ENCODE data around the gene AGRN. TPM values are rescaled to one million over a fixed set of nuclear protein-coding genes. Genes with fewer than 3 reads are reported as not detected.
A peak's percentile ranks its signal among the peaks of the same experiment; 100 is the strongest.

The AGRN gene
- total and polyA plus RNA-seq, 8 donors: 3.5 to 459 (median 50.5) TPM

- H3K4me3 ChIP-seq: no peak overlapping the region
- DNase-seq: peak in 1 of 2 donors; percentile 3
- peaks cover 0 to 17% (median 2%) of the 10 kb centered on the region in 4 donors for H3K36me3 ChIP-seq
Observed at GRCh38 chr1:1091344-1092148, 71.6 kb downstream of the AGRN start.

GRCh38 chr1:1092149-1092855 is 72.4 kb downstream of the AGRN start:
- no peak for TF ChIP-seq EP300 (IDR thresholded peaks at IDR 0.05)
- no peak for TF ChIP-seq POLR2A (IDR thresholded peaks at IDR 0.05)
- no peak for TF ChIP-seq POLR2AphosphoS5 (IDR thresholded peaks at IDR 0.05)
- TF ChIP-seq CTCF (IDR thresholded peaks at IDR 0.05): no peak
- WGBS, 5 donors: 95 to 98% (median 96%) methylated on average over 17 to 28 of the region's 28 CpGs
- intact Hi-C loops (cut with DNase I; ENCODE audit: low total_unique reads): no loop called here
- no peaks in the 10 kb centered on the region for H3K4me1 ChIP-seq
- peaks cover 0 to 10% (median 0%) of the 10 kb centered on the region in 4 donors for H3K36me3 ChIP-seq
- H3K9me3 ChIP-seq: no peaks in the 10 kb centered on the region
- H3K27me3 ChIP-seq: no peaks in the 10 kb centered on the region
- no peak overlapping the region for H3K27ac ChIP-seq
- no peak overlapping the region for H3K4me3 ChIP-seq
- DNase-seq: peak in 1 of 2 donors; percentile 5

More at GRCh38 chr1:1091344-1092148, 71.6 kb downstream of the AGRN start:
- Histone ChIP-seq H3K27me3 (no peaks in the 10 kb centered on the region), H3K9me3 (no peaks in the 10 kb centered on the region), H3K27ac (no peak overlapping the region), H3K4me1 (no peaks in the 10 kb centered on the region)
- no peak for TF ChIP-seq POLR2A (IDR thresholded peaks at IDR 0.05)
- TF ChIP-seq EP300 (IDR thresholded peaks at IDR 0.05): no peak
- no peak for TF ChIP-seq CTCF (IDR thresholded peaks at IDR 0.05)
- no peak for TF ChIP-seq POLR2AphosphoS5 (IDR thresholded peaks at IDR 0.05)
- WGBS, 5 donors: 94 to 98% (median 97%) methylated on average over 22 to 28 of the region's 28 CpGs
- intact Hi-C loops (cut with DNase I; ENCODE audit: low total_unique reads): no loop called here

GRCh38 chr1:1092894-1093609 is 73.1 kb downstream of the AGRN start:
- 83 to 90% (median 87%) methylated on average over 14 of the region's 14 CpGs for whole genome bisulfite sequencing, 5 donors
- no peaks in the 10 kb centered on the region for H3K27me3 ChIP-seq
- TF ChIP-seq CTCF (IDR thresholded peaks at IDR 0.05) (no peak), POLR2AphosphoS5 (IDR thresholded peaks at IDR 0.05) (no peak), POLR2A (IDR thresholded peaks at IDR 0.05) (no peak), EP300 (IDR thresholded peaks at IDR 0.05) (no peak)
- DNase-seq: no peak
- no peaks in the 10 kb centered on the region for H3K4me1 ChIP-seq
- H3K27ac ChIP-seq: no peak overlapping the region
- intact Hi-C loops (cut with DNase I; ENCODE audit: low total_unique reads): no loop called here
- H3K4me3 ChIP-seq: no peak overlapping the region
- H3K36me3 ChIP-seq: peaks cover 0 to 10% (median 0%) of the 10 kb centered on the region in 4 donors
- no peaks in the 10 kb centered on the region for H3K9me3 ChIP-seq

GRCh38 chr1:1093610-1093943 is 73.7 kb downstream of the AGRN start:
- WGBS, 5 donors: 87 to 95% (median 92%) methylated on average over 10 of the region's 10 CpGs
- DNase-seq: no peak
- H3K4me1 ChIP-seq: no peaks in the 10 kb centered on the region
- no peaks in the 10 kb centered on the region for H3K27me3 ChIP-seq
- H3K27ac ChIP-seq: no peak overlapping the region
- H3K4me3 ChIP-seq: no peak overlapping the region
- intact Hi-C loops (cut with DNase I; ENCODE audit: low total_unique reads): no loop called here
- peaks cover 0 to 10% (median 0%) of the 10 kb centered on the region in 4 donors for H3K36me3 ChIP-seq
- H3K9me3 ChIP-seq: no peaks in the 10 kb centered on the region
- TF ChIP-seq POLR2A (IDR thresholded peaks at IDR 0.05) (no peak), EP300 (IDR thresholded peaks at IDR 0.05) (no peak), POLR2AphosphoS5 (IDR thresholded peaks at IDR 0.05) (no peak), CTCF (IDR thresholded peaks at IDR 0.05) (no peak)
